ENCODE measurements around the gene ERC1.

DNA sequence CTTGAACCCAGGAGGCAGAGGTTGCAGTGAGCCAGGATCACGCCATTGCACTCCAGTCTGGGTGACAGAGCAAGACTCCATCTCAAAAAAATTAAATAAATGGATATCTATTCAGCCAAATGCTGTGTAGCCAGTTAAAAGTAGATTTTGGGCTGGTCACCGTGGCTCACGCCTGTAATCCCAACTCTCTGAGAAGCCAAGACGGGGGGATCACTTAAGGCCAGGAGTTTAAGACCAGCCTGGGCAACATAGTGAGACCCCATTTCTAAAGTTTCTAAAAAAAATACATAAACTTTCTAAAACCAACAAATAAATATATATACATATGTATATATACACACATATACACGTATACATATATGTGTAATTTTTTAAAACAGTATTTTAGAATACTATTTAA lies 414.6 kb downstream of the ERC1 start:
- TF ChIP-seq EZH2 (optimal IDR thresholded peaks at IDR 0.05; ENCODE audit: low read depth, low read length) (no peak), EZH2phosphoT487 (IDR thresholded peaks at IDR 0.05; ENCODE audit: low read length) (no peak)
- TF ChIP-seq, protein P1, sequence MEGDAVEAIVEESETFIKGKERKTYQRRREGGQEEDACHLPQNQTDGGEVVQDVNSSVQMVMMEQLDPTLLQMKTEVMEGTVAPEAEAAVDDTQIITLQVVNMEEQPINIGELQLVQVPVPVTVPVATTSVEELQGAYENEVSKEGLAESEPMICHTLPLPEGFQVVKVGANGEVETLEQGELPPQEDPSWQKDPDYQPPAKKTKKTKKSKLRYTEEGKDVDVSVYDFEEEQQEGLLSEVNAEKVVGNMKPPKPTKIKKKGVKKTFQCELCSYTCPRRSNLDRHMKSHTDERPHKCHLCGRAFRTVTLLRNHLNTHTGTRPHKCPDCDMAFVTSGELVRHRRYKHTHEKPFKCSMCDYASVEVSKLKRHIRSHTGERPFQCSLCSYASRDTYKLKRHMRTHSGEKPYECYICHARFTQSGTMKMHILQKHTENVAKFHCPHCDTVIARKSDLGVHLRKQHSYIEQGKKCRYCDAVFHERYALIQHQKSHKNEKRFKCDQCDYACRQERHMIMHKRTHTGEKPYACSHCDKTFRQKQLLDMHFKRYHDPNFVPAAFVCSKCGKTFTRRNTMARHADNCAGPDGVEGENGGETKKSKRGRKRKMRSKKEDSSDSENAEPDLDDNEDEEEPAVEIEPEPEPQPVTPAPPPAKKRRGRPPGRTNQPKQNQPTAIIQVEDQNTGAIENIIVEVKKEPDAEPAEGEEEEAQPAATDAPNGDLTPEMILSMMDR (IDR thresholded peaks at IDR 0.05; ENCODE audit: low read length) = no peak

Data from MM.1S (cell line).